Subcutaneous adipose tissue (tissue), 4 donors: ENCODE data around the gene CSF2. TPM values are rescaled to one million over a fixed set of nuclear protein-coding genes. Genes with fewer than 3 reads are reported as not detected.

Source experiments
- small RNA-seq: library from RNA; depleted of rRNA; stranded (forward); fragments of <200 nt; gene quantifications from one replicate; pipeline ENCODE3, GENCODE V24; 2016
- total RNA-seq, 4 donors: library from RNA; depleted of rRNA; stranded (reverse); fragments of >200 nt; gene quantifications; one replicate each; pipeline ENCODE4 v1.1.0, GENCODE V29; 2016
- TF ChIP-seq, protein P1 (sequence below): fragments of 450-650 bp; IDR thresholded peaks from one replicate; pipeline ENCODE4 v1.5.1; 2016; ENCODE audit warnings: low read depth, mild to moderate bottlenecking, control low read depth, antibody characterized with exemption, moderate library complexity

CSF2 gene
- total RNA-seq, 4 donors from 2014 or later = not detected

DNA sequence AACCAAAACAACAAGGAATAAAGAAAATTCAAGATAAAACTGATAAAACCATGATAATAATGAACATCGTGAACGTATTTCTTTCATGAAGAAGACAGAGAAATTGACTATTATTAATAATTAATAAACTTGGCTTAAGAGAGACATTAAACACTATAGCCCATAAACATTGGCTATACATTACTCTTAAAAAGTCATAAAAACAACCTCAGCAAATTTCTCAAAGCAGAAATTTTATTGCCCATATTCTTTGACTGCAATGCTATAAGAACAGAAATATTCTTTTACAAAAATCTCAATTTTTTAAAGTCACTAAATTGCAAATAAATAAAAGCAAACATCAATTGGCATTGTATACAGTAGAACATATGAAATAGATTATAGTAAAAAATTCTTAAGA is 42.5 kb downstream of the CSF2 start:
- TF ChIP-seq, protein P1, sequence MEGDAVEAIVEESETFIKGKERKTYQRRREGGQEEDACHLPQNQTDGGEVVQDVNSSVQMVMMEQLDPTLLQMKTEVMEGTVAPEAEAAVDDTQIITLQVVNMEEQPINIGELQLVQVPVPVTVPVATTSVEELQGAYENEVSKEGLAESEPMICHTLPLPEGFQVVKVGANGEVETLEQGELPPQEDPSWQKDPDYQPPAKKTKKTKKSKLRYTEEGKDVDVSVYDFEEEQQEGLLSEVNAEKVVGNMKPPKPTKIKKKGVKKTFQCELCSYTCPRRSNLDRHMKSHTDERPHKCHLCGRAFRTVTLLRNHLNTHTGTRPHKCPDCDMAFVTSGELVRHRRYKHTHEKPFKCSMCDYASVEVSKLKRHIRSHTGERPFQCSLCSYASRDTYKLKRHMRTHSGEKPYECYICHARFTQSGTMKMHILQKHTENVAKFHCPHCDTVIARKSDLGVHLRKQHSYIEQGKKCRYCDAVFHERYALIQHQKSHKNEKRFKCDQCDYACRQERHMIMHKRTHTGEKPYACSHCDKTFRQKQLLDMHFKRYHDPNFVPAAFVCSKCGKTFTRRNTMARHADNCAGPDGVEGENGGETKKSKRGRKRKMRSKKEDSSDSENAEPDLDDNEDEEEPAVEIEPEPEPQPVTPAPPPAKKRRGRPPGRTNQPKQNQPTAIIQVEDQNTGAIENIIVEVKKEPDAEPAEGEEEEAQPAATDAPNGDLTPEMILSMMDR = no peak

Small RNAs within 50 kb of the gene (small RNA-seq; reads per million reads assigned to genes)
- gene RF00285 = not detected

Other genes with a start within 250 kb of the CSF2 start
- 1 to 10 TPM in 1 of 4 donors, not detected in 3; 1.5 TPM for gene MEIKIN, start 128.1 kb upstream of the CSF2 start, total RNA-seq
- gene ACSL6, start 62.1 kb upstream of the CSF2 start, total RNA-seq = under 1 TPM in 2 of 4 donors, not detected in 2; 0.17 to 0.82 TPM
- gene IL3, start 13.1 kb upstream of the CSF2 start, total RNA-seq = not detected
- gene P4HA2, start 154.1 kb downstream of the CSF2 start, total RNA-seq = 10 to 100 TPM in 3 of 4 donors, 1 to 10 TPM in 1; 6.8 to 15.0 (median 14.0) TPM
- gene PDLIM4, start 183.9 kb downstream of the CSF2 start, total RNA-seq = 10 to 100 TPM in 2 of 4 donors, 1 to 10 TPM in 2; 3.2 to 16.3 (median 12.8) TPM
- gene SLC22A4, start 220.6 kb downstream of the CSF2 start, total RNA-seq = 1 to 10 TPM in 1 of 4 donors, under 1 TPM in 2, not detected in 1; 0.33 to 1.2 (median 0.66) TPM